NAMALWA (cell line): ENCODE data around the gene CDK16.
A peak's percentile ranks its signal among the peaks of the same experiment; 100 is the strongest.

Experiments
- DNase-seq: peaks from one replicate; pipeline ENCODE4 v3.0.0-alpha.2; 2015; ENCODE audit warnings: low spot score

CDK16 gene

GRCh38 chrX:47209508-47210238 lies 8.8 kb upstream of the CDK16 start:
- no peak for DNase-seq

GRCh38 chrX:47210661-47211425 lies 7.6 kb upstream of the CDK16 start:
- DNase-seq: no peak

GRCh38 chrX:47212381-47213293 lies 5.8 kb upstream of the CDK16 start:
- no peak for DNase-seq

GRCh38 chrX:47214435-47215077 lies 3.9 kb upstream of the CDK16 start:
- no peak for DNase-seq

GRCh38 chrX:47215291-47215900 lies 3.1 kb upstream of the CDK16 start:
- DNase-seq: no peak

- DNase-seq: no peak
These were observed 2.0 kb upstream of the CDK16 start for GRCh38 chrX:47216393-47216925.

- peak; percentile 31 for DNase-seq
These were observed 1.2 kb upstream of the CDK16 start for GRCh38 chrX:47217121-47217851.

- DNase-seq: peak; percentile 97
These were observed 615 bp upstream of the CDK16 start for GRCh38 chrX:47217852-47218279.

GRCh38 chrX:47218920-47219815 lies 687 bp downstream of the CDK16 start:
- DNase-seq: peak; percentile 34

GRCh38 chrX:47221756-47222155 lies 3.3 kb downstream of the CDK16 start:
- no peak for DNase-seq

GRCh38 chrX:47222751-47223350 lies 4.4 kb downstream of the CDK16 start:
- peak; percentile 30 for DNase-seq

- no peak for DNase-seq
These were observed 5.2 kb downstream of the CDK16 start for GRCh38 chrX:47223476-47224250.

- DNase-seq: no peak
These were observed 5.9 kb downstream of the CDK16 start for GRCh38 chrX:47224266-47224895.

GRCh38 chrX:47224896-47225290 lies 6.4 kb downstream of the CDK16 start:
- DNase-seq: no peak

- DNase-seq: no peak
These were observed 7.6 kb downstream of the CDK16 start for GRCh38 chrX:47226071-47226470.

- no peak for DNase-seq
These were observed 8.3 kb downstream of the CDK16 start for GRCh38 chrX:47226531-47227333.

GRCh38 chrX:47227334-47227583 lies 8.8 kb downstream of the CDK16 start:
- DNase-seq: no peak
